COR-L47 (cell line): ENCODE results near the gene PEX26.
"Not testable (repeated sequence)": the region's sequence is repeated elsewhere in the genome, so short reads cannot be mapped to it uniquely, and the experiment has no call there.

Experiments
- DNase-seq: peaks from one replicate; lab custom pipeline; 2025; lab: John Stamatoyannopoulos, UW

The PEX26 gene

GRCh38 chr22:18077639-18078328, at the start of gene PEX26:
TSS of gene PEX26 (plus strand) at chr22:18077990. CDS start at chr22:18078377, 387 bp downstream.
- DNase-seq: peak; percentile 95

- no peak for DNase-seq
These were observed 48.8 kb upstream of the PEX26 start for GRCh38 chr22:18028817-18029527.

- no peak for DNase-seq
These were observed 48.0 kb upstream of the PEX26 start for GRCh38 chr22:18029686-18030267.

- peak; percentile 75 for DNase-seq
These were observed 45.9 kb upstream of the PEX26 start for GRCh38 chr22:18031695-18032454.

GRCh38 chr22:18032455-18033101, 45.2 kb upstream of the PEX26 start:
- no peak for DNase-seq

GRCh38 chr22:18033204-18033998, 44.4 kb upstream of the PEX26 start:
- DNase-seq: no peak

GRCh38 chr22:18034076-18034475, 43.7 kb upstream of the PEX26 start:
- DNase-seq: no peak

GRCh38 chr22:18035751-18036150, 42.0 kb upstream of the PEX26 start:
- no peak for DNase-seq

GRCh38 chr22:18040898-18041297, 36.9 kb upstream of the PEX26 start:
- not testable (repeated sequence) for DNase-seq

- no peak for DNase-seq
These were observed 35.1 kb upstream of the PEX26 start for GRCh38 chr22:18042685-18043084.

GRCh38 chr22:18044548-18045271, 33.1 kb upstream of the PEX26 start:
- peak; percentile 46 for DNase-seq

GRCh38 chr22:18045794-18046193, 32.0 kb upstream of the PEX26 start:
- no peak for DNase-seq

- DNase-seq: no peak
These were observed 29.7 kb upstream of the PEX26 start for GRCh38 chr22:18048041-18048440.

- no peak for DNase-seq
These were observed 29.3 kb upstream of the PEX26 start for GRCh38 chr22:18048441-18048898.

- DNase-seq: no peak
These were observed 27.7 kb upstream of the PEX26 start for GRCh38 chr22:18050065-18050464.

- DNase-seq: not testable (repeated sequence)
These were observed 26.7 kb upstream of the PEX26 start for GRCh38 chr22:18051113-18051512.

- not testable (repeated sequence) for DNase-seq
These were observed 24.4 kb upstream of the PEX26 start for GRCh38 chr22:18053216-18053946.

GRCh38 chr22:18055619-18056160, 22.1 kb upstream of the PEX26 start:
- DNase-seq: no peak

- DNase-seq: no peak
These were observed 21.6 kb upstream of the PEX26 start for GRCh38 chr22:18056161-18056666.
